Measurements from ENCODE around the gene KCNAB1.

The KCNAB1 gene

DNA sequence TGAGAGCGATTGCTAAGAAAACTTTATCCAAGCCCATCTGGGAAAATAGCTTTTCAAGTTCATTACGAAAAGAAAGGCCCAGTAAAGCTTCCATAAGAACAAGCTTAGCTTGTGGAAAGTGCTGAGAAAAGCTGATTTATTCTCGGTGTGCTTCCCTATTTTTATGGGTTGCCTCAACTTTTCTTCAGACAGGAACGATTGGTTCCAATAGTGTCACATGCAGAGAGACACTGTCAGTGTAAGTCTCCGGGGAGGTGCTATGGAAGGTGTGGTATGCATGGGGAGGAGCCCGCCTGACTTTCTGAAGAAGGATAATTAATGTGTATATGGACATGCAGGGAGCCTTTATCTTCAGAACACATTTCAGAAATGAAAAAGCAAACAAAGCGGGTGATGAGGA lies 257.3 kb downstream of the KCNAB1 start:
- no peak for DNase-seq

DNA sequence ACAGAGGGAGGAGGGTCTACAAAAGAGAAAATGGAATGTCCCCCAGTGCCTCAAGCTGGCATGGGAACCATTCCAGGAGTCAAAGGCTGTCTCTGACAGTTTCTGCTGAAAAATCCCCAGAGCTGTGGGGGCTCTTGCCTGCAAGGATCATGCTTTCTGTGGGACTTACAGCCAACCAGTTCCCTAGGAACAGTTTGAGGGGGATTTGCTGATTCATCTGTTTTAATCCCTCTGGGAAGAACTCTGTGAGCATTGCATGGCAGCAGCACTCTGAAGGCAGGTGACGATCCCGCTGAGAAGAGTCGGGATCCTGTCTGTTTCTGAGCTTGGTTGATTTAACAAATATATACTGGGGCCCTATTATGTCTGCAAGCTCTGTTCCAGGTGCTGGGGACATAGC lies 258.5 kb downstream of the KCNAB1 start:
- DNase-seq = no peak

DNA sequence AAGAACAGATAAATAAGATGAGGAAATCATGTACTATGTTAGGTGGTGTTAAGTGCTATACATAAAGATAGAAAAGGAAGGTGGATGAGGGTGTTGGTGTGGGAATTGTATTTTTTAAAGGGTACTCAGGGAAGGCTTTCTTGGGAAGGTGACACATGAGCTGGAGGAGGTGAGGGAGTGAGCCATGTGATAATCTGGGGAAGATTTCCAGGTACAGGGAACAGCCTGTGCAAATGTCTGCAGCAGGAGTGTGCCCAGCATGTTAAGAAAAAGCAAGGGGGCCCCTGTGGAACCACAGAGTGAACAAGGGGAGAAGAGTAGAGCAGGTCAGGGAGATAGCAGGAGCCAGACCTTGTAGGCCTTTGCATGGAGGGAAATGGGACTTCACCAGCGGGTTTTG lies 258.9 kb downstream of the KCNAB1 start:
- DNase-seq = no peak

DNA sequence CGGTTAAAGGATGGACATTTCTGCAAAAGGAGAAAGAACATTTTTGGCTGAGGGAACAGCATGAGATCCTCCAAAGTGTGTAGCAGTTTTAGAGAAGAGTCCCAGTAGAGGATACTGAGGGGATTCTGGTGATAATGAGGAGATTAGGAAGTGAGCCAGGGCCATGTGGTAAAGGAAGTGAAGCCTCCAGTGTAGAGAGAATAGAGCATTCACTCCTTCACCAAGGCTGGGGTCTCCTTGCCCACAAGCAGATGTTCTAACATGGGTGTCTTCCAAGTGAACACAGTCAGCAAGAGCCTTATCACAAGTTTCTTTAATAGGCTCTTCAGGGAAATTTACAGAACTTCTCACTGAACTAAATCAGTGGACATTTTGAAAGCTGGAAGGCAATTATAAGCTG lies 260.9 kb downstream of the KCNAB1 start:
- no peak for DNase-seq

DNA sequence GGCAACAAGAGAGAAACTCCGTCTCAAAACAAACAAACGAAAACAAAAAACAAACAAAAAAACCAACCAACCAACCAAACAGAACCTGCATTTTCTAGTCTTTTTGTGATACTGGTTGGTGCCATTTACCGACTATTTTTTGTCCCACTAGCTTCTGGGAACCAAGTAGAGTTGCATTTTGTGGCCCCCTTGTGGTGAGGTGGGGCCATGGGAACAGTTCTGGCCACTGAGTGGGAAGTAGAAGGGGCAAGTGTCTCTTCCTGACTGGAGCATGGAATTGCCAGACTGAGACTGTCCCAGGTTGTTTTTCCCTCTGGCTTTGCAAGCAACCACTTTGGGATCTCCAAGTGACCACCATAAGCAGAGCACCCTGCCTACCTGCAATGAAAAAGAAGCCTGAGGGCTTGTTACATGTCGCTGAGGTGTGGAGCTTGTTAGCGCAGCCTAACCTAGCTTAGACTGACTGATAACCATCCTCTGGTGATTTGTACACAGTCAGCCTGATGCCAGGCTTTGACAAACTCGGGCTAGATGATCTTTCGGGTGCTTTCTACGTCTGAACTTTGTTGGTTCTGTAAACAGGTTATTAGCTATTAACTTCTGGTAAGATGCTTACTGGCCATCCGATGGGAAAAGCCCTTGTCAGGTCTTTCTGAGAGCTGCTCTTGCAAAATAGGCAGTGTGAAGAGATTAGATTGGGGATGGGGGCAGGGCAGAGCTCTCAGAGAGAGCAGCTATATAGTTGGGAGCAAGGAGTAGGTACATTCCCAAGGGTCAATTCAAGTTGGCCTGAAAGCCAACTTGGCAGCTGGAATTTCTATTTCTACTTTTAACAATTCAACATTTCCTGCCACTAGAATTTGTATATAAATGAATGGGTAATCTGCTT lies 262.3 kb downstream of the KCNAB1 start:
- DNase-seq = no peak

GRCh38 chr3:156383441-156384025 lies 263.2 kb downstream of the KCNAB1 start:
- DNase-seq = no peak

- DNase-seq = no peak
These were observed 268.4 kb downstream of the KCNAB1 start for GRCh38 chr3:156388497-156389448.

GRCh38 chr3:156389449-156389950 lies 269.1 kb downstream of the KCNAB1 start:
- no peak for DNase-seq

DNA sequence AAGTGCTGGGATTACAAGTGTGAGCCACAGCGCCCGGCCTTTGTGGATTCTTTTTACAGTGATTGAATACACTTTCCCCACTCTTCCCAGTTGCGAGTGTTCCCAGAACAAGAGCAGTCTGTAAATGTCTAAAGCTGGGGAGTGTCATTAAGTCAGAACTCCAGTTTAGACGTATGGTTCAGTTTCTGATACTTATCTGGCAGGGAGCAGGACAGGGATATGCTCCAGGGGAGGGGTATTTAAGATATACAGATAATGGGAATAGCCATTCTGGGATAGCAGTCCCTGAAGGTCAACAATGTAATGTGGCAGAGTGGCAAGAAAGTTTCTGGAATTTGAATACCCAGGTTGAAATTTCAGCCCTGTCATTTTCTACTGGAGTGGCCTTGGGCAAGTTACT lies 270.5 kb downstream of the KCNAB1 start:
- no peak for DNase-seq

GRCh38 chr3:156395961-156396710 lies 275.8 kb downstream of the KCNAB1 start:
- DNase-seq = no peak

DNA sequence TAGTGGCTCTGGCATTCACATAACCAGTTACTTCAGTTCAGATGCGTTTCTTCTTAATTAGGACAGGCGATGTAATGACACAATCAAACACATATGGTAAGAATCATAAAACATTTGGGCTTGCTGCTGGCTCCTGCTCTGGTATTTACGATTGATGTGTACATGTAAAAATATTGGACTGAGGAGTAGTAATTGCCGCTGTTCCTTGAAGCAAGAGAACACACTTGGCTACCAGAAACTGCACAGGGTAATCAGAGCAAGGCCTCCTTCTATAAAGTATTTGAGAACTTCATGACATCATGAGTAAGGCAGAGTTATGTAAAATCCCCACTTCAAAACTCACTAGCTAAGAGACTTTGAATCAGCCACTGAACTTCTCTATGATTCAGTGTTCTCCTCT lies 276.5 kb downstream of the KCNAB1 start:
- no peak for DNase-seq

DNA sequence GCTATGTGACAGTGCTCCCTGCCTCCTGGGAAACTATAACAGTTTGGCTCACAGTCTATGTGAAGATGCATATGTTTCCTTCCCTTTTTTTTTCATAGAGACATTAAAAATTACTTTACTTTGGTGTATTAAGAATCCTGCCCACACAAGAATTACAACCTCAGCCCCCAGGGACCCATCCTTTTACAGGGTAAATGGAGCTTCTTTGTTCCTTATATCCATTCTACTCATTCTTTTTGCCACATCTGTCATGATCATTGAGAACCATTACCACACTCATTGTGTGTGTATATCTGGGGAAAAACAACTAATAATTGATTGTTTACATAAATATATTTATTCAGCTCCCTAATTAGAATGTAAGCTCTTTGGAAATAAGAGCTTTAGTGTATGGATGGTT lies 277.2 kb downstream of the KCNAB1 start:
- no peak for DNase-seq

GRCh38 chr3:156400062-156400461 lies 279.7 kb downstream of the KCNAB1 start:
- DNase-seq = no peak

DNA sequence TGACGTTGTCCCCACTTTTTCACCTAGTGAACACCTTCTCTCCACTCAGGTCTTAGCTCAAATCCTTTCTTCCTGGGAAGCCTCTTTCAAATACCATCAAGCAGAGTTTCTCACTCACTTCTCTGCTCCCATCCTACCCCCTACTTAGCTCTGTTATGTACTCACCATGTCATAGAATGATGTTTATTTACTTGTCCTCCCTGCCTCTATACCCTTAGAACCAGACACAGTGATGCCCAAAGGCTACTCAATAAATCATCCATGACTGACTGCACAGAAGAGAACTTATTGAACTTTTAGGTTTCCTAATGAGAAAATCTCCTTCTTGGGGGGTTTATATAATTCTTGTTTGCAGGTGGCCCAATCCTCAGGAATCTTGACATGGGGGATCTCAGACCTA lies 280.4 kb downstream of the KCNAB1 start:
- DNase-seq = no peak

DNA sequence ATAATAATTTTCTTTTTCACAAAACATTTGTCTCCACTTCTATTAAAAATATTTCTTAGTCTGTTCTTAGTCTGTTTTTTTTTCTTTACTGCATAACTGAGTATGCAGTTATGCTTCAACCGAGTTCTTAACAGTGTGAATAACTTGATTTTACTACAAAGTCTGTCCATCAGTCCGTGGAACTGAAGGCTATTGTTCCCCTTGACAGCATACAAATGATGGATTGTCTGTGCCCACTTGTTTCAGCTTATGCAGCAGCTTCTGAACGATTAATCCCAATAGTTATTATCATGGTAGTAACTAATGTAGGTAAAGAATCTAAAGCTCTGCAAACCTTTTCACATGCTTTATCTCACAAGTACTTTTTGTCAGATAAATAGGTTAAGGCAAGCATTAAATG lies 283.8 kb downstream of the KCNAB1 start:
- no peak for DNase-seq

DNA sequence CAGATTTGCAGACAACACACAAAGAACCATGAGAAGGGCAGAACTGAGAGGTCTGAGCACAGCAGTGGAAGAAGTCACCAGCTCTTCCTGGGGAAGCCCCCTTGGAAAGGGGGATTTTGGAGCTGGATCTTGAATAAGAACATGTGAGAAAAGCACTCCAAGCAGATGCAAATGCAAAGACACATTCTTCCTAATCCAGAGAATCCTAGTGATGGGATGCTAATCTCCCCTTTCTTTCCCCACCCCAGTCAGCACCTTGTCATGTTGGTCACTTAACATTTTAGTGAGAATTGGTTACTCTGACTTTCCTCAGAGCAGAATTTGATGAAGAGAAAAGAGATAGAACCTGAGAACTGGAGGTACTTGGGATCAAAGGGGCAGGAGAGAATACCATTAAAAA lies 286.0 kb downstream of the KCNAB1 start:
- no peak for DNase-seq

GRCh38 chr3:156407617-156408225 lies 287.3 kb downstream of the KCNAB1 start:
- DNase-seq = no peak

DNA sequence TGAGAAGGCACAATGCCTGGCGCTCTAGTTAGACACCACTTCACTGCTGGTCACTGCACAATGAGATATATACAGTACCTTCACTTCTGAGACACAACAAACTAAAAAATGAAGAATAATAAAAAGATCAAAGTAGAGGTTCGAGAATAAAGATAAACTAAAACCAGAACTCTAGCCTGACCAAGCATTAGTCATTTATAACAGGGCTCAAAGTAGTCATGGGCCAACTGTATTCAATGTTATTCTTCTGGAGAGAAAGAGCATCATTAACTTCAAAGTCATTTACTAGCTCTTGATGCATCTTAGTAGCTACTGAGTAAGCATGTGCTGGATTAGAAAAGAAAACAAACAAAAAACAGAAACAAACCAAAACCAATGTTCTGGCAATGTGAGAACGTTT lies 289.3 kb downstream of the KCNAB1 start:
- DNase-seq = no peak

- no peak for DNase-seq
These were observed 292.2 kb downstream of the KCNAB1 start for GRCh38 chr3:156412600-156412999.

DNA sequence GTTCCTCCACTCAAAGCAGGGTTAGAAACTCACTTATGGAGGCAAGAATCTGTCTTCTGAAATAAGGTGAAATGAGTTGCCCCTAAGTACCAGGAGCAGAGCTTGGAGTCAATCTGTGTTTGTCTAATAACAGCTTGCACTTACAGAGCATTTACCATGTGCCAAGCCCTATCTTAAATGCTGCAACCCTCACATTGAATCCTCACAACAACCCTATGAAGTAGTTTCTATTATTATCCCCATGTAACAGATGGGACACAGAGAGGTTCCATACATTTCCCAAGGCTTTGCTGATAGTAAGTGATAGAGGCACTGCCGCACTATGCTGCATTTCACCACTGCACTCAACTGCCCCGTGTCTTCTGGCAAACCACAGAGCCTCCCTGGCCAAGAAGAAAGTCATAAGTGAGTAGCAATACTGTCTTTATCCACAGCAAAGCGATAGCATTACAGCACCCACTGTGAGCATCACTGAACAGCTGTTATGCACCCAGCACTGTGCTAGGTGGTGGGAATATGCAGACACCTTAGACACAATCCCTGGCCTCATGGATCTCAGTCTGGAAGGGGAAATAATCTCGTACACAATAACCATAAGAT lies 293.0 kb downstream of the KCNAB1 start:
- DNase-seq = no peak

DNA sequence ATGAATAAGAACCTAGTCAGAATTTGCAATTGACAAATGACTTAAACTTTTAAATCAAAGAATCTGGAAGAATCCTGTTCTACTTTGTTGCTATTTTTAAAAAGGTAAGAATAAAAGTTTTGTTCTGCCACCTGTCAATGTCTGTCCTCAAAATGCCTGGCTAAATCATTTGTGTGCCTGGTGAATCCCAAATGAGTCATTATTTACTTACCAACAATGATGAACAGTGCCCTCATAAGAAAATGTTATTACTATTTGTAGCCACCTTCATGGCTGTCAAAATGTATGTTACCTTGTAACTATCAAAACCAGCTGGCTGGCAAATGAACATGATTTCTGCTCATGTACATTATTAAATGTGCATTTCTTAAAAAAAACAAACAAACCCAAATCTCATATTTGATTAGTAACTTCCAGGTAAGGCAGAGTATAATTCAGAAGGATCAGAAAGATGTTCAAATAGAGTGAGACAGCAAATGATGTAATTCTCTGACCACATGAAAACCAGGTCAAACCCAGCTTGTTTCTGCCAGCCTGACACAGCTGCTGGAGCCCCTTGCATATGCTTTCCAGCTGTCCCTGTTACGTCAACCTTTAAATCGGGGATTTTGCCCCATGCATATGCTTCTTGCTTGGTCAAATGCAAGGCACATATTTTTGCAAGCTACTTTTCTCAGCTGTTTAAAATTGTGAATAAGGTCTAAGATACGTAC lies 296.6 kb downstream of the KCNAB1 start:
- DNase-seq = no peak
